ENCODE measurements around the gene LRRC8A.
A peak's percentile ranks its signal among the peaks of the same experiment; 100 is the strongest.
"Not testable (repeated sequence)": the region's sequence is repeated elsewhere in the genome, so short reads cannot be mapped to it uniquely, and the experiment has no call there.

The LRRC8A gene

DNA sequence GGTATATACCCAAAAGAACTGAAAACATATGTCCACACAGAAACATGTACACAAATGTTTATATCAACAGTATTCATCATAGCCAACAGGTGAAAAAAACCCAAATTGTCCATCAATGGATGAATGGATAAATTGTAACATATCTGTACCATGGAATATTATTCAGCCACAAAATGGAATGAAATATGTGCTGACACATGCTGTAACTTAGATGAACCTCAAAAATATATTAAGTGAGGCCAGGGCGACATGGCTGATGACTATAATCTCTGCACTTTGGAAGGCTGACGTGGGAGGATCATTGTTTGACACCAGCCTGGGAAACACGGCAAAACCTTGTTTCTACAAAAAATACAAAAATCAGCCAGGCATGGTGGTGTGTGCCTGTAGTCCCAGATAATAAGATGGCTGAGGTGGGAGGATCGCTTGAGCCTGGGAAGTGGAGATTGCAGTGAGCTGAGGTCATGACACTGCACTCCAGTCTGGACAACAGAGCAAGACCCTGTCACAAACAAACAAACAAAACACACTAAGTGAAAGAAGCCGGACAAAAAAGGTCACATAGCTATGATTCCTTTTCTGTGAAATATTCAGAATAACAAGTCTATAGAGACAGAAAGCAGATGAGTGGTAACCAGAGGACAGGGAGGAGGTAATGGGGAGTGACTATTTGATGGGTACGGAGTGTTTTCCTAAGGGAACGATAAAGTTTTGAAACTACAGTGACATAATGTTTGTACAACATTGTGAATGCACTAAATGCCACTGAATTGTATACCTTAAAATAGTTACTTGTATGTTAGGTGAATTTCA lies 11.6 kb upstream of the LRRC8A start:
- DNase-seq (ENCODE audit: low read depth), result no peak

- not testable (repeated sequence) for DNase-seq (ENCODE audit: low read depth)
Observed at GRCh38 chr9:128870941-128871265, 11.0 kb upstream of the LRRC8A start.

- no peak for DNase-seq (ENCODE audit: low read depth)
Observed at GRCh38 chr9:128877852-128878251, 4.1 kb upstream of the LRRC8A start.

- DNase-seq (ENCODE audit: low read depth), result no peak
Observed at GRCh38 chr9:128882677-128883603, 1.0 kb downstream of the LRRC8A start.

GRCh38 chr9:128884164-128884563 lies 2.2 kb downstream of the LRRC8A start:
- DNase-seq (ENCODE audit: low read depth), result no peak

DNA sequence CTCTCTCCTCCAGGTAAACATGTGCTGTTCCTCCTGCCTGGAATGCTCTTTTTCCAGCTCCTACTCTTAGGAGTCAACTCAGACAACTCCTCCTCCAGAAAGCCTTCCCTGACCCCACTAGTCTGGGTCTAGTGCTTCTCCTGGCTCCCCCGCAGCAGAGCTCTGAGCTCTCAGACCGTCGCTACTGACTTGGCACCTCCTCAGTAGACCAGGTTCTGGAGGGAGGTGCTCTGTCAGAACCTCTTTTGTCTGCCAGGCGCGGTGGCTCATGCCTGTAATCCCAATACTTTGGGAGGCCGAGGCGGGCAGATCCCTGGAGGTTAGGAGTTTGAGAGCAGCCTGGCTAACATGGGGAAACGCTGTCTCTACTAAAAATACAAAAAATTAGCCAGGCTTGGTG lies 3.4 kb downstream of the LRRC8A start:
- DNase-seq (ENCODE audit: low read depth), result no peak

DNA sequence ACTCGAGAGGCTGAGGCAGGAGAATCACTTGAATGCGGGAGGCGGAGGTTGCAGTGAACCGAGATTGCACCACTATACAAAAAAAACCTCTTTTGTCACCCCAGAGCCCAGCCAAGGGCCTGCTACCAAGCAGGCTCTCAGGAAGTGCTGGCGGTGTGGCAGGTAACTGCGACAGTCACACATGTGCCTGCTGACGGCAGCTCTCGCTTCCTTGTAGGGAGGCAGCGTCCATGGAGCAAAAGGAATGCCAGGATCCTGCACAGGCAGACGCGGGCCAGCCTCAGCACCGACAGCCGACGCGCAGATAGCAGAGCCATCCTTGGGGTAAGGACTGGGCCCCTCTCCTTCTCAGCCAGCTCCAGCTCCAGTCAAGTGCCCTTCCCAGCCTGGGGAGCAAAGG lies 3.9 kb downstream of the LRRC8A start:
- DNase-seq (ENCODE audit: low read depth), result no peak

GRCh38 chr9:128886211-128886891 lies 4.4 kb downstream of the LRRC8A start:
- DNase-seq (ENCODE audit: low read depth), result no peak

DNA sequence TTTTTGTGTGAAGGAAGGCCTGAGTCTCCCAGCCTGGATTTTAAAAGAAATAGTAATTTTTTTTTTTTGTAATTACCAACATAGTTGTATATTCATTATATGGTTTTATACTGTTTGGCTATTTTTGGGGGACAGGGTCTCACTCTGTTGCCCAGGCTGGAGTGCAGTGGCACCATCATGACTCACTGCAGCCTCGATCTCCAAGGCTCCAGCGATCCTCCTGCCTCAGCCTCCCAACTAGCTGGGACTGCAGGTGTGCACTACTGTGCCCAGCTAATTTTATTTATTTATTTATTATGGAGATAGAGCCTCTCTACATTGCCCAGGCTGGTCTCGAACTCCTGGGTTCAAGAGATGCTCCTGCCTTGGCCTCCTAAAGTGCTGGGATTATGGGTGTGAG lies 5.1 kb downstream of the LRRC8A start:
- no peak for DNase-seq (ENCODE audit: low read depth)

DNA sequence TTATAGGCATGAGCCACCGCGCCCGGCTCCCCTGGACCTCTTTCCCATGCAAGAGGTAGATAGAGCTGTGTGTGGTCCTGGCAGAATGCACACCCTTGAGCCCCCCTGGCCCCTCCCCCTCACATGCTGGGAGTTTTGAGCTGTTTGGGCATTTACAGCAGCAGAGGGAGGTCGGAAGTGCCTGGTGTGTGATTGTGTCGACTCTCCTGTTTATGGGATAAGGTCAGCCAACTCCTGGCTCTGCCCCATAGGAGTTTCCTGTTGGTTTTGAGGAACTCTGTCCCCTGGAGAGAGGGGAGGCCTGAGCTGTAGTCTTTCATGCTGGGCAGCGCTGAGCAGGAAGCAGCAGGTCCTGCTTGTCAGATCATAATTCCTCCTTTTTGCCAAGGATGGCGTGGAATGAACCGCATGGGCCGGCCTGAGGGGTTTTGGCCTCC lies 6.0 kb downstream of the LRRC8A start:
- no peak for DNase-seq (ENCODE audit: low read depth)

DNA sequence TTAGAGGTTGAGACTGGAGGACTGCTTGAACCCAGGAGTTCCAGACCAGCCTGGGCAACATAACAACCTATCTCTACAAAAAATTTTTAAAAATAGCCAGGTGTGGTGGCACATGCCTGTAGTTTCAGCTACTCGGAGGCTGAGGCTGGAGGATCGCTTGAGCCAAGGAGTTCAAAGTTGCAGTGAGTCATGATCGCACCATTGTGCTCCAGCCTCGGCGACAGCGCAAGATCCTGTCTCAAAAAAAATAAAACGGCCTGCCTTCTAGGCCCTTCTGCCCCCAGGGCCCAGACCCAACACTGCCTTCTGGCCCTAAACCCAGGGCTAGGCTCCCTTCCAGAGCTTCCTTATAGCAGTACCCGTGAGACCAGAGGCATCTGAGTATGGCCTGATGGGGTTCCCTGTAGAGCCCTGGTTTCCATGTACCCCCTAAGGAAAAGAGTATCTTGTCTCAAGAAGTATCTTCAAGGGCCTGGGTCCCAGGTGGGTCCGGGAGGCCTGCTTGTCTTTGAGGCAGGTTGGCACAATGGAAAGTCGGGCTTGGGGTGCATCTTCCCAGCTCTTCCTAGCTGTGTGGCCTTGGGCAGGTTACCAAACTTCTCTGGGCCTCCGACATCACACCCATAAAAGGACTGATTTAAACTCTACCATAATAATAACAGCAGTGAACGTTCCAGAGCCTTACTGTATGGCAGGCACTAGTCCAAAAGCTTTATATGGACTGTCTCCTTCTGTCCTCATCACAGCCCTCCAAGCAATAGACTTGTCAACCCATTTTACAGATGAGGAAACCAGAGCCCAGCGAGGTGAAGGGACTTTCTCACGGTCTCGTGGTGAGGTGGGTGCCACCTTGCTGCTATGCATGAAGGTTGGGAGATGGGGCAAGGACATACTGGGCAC lies 9.6 kb downstream of the LRRC8A start:
- DNase-seq (ENCODE audit: low read depth), result no peak

DNA sequence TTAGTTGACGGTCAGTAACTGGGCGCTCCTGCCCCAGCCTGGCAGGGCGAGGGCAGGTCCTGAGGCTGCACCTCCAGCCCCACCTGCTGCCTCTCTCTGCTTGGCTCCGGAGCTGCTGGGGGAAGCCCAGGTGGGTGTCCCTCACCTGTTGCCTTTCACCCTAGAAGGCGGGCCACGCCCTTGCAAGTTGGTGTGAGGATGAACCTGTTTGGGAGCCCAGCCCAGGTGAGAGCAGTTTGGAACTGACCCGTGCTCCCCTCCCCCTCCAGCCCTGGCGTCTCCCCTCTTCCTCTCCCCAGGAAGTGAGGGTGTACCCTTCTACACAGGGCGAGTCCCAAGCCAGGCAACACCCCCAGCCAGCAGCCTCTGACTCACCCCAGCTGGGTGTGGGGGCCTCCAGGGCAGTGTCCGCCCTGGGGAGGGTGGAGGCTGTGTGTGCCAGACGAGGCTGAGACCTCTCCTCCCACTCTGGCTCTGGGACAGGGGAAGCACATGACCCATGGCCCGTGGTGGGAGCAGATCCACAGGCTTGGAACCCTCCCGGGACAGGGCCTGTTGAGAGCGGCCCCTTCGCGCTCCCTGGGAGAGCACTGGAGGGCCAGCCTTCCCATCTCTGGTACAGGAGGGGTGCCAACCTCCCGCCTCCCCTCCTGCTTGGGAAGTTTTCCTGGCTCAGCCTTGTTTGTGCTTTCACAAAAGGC lies 10.4 kb downstream of the LRRC8A start:
- DNase-seq (ENCODE audit: low read depth), result peak; percentile 72

DNA sequence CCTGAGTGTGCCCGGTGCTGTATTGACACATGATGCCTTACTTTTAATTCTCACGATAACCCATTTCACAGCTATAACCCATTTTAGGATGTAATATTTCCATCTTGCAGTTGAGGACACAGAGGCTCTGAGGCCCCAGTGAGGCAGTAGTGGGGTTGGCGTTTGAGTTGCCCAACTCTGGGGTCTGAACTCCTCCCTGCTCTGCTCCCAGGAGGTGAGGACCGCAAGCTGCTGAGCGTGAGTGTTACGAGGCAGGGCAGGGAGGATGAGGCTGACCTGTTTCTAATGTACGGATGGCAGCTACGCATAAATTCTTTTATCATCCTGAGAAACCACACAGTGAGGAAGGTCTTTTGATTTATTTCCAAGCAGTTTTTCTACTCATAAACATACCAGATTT lies 11.4 kb downstream of the LRRC8A start:
- DNase-seq (ENCODE audit: low read depth), result no peak

DNA sequence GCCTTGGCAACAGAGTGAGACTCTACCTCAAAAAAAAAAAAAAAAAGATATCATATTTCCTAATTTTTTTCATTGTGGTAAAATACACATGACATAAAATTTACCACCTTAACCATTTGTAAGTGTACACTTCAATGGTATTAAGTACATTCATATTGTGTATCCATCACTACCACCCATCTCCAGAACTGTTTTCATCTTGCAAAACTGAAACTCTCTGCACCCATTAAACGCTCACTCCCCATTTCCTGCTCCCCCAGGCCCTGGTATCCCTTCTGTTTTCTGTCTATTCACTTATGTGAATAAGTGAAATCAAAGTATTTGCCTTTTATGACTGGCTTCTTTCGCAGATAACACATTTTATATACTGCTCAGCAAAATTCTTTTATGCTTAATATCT lies 12.8 kb downstream of the LRRC8A start:
- DNase-seq (ENCODE audit: low read depth), result no peak

- DNase-seq (ENCODE audit: low read depth), result no peak
Observed at GRCh38 chr9:128895556-128895955, 13.6 kb downstream of the LRRC8A start.

DNA sequence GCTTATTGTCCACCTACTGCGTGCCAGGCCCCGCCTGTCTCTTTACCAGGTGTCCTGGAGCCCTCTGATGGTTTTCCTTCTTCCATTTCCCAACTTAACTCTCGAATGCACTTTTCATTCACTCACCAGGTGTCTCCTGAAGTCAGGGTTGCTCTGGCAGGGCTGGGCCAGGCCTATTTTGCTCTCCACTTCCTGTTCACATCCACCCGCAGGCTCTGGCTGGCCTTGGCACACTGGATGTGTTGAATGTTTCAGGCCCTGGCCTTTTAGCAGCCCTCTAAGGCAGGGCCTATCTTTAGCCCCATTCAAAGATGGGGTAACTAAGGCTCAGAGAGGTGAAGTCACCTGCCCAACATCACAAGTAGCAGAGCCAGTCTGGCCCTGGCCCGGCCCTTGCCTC lies 16.4 kb downstream of the LRRC8A start:
- no peak for DNase-seq (ENCODE audit: low read depth)

GRCh38 chr9:128898845-128899565 lies 17.1 kb downstream of the LRRC8A start:
- no peak for DNase-seq (ENCODE audit: low read depth)

GRCh38 chr9:128899566-128900322 lies 17.8 kb downstream of the LRRC8A start:
- no peak for DNase-seq (ENCODE audit: low read depth)

DNA sequence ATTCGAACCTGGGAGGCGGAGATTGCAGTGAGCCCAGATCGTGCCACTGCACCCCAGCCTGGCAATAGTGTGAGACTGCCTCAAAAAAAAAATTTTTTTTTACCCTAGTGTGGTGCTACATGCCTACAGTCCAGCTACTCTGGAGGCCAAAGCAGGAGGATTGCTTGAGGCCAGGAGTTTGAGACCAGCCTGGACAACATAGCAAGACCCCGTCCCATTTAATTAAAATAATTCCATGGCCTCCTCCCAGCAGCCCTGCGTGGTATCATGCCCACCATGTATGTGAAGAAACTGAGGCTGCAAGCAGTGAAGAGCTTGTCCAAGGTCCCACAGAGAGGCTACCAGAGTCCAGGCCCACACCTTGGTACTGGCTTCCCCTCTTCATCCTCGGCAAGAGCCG lies 19.4 kb downstream of the LRRC8A start:
- DNase-seq (ENCODE audit: low read depth), result no peak

DNA sequence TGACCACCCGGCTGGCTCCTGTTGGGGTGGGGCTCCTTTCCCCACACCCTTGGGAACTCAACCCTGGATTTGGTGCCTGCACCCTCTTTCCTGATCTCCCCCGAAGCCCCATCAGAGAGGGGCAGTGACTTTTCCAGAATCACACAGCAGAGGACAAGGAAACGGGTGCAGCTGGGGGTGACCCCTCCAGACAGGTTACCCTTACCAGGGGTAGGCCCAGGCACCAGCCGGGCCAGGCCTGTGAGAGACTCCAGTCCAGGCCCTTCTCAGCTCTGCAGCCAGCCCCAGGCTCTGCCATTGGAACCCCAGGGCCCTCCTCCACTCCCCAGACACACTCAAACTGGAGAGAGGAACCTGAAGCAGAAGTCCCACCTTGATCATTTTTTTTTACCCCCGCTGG lies 19.9 kb downstream of the LRRC8A start:
- DNase-seq (ENCODE audit: low read depth), result no peak

Data from GM04503 (cell line).